ENCODE measurements around the gene ATP1A1.

The ATP1A1 gene

GRCh38 chr1:116431870-116432500 lies 58.9 kb downstream of the ATP1A1 start:
- no peak for DNase-seq (ENCODE audit: extremely low read depth, low read depth)
- TF ChIP-seq CTCF (IDR thresholded peaks at IDR 0.05; ENCODE audit: low read depth, low read length), result no peak

GRCh38 chr1:116432655-116433265 lies 59.7 kb downstream of the ATP1A1 start:
- DNase-seq (ENCODE audit: extremely low read depth, low read depth), result no peak
- no peak for TF ChIP-seq CTCF (IDR thresholded peaks at IDR 0.05; ENCODE audit: low read depth, low read length)

- no peak for TF ChIP-seq CTCF (IDR thresholded peaks at IDR 0.05; ENCODE audit: low read depth, low read length)
- DNase-seq (ENCODE audit: extremely low read depth, low read depth), result no peak
Measured at GRCh38 chr1:116433275-116434257, 60.5 kb downstream of the ATP1A1 start.

GRCh38 chr1:116434849-116435248 lies 61.8 kb downstream of the ATP1A1 start:
- no peak for TF ChIP-seq CTCF (IDR thresholded peaks at IDR 0.05; ENCODE audit: low read depth, low read length)
- DNase-seq (ENCODE audit: extremely low read depth, low read depth), result no peak

- TF ChIP-seq CTCF (IDR thresholded peaks at IDR 0.05; ENCODE audit: low read depth, low read length), result no peak
- no peak for DNase-seq (ENCODE audit: extremely low read depth, low read depth)
Measured at GRCh38 chr1:116435806-116436610, 63.0 kb downstream of the ATP1A1 start.

GRCh38 chr1:116436611-116436970 lies 63.5 kb downstream of the ATP1A1 start:
- DNase-seq (ENCODE audit: extremely low read depth, low read depth), result no peak
- no peak for TF ChIP-seq CTCF (IDR thresholded peaks at IDR 0.05; ENCODE audit: low read depth, low read length)

Measured in AG09319 (cell line).